Measurements from ENCODE around the gene ZSWIM8. TPM values are rescaled to one million over a fixed set of nuclear protein-coding genes. Genes with fewer than 3 reads are reported as not detected.

Gene ZSWIM8
- total and polyA plus RNA-seq, 5 experiments from 2014 or later = 12.3 to 79.9 (median 18.5) TPM

- POLR2A ChIA-PET = interaction anchor here (1.2 kb wide), 1 partner anchor 10 kb away, joined by 3 read pairs; no protein-coding TSS in a partner anchor
- no peaks in the 10 kb centered on the region for H3K27me3 Mint-ChIP-seq
- ATAC-seq (no peak), DNase-seq (no peak)
- H3K4me1 Mint-ChIP-seq = peaks cover 0 to 10% (median 5%) of the 10 kb centered on the region in 4 donors
- H3K27ac Mint-ChIP-seq = no peak overlapping the region
- H3K4me3 Mint-ChIP-seq = no peak overlapping the region
- peaks cover 0 to 79% (median 6%) of the 10 kb centered on the region in 3 donors for H3K36me3 Mint-ChIP-seq
- no peaks in the 10 kb centered on the region for H3K9me3 Mint-ChIP-seq
These were observed 52.7 kb downstream of the ZSWIM8 start for GRCh38 chr10:73838008-73838567.

- no peak for ATAC-seq
- POLR2A ChIA-PET = interaction anchor here (0.6 to 1.2 kb wide), 3 partner anchors 10 to 114 kb away, joined by 3 to 7 read pairs (median 3); no protein-coding TSS in a partner anchor
- peak overlapping the region in 1 of 10 donors; percentile 35 for H3K27ac Mint-ChIP-seq
- no peaks in the 10 kb centered on the region for H3K9me3 Mint-ChIP-seq
- DNase-seq = no peak
- H3K27me3 Mint-ChIP-seq = no peaks in the 10 kb centered on the region
- peaks cover 0 to 81% (median 6%) of the 10 kb centered on the region in 3 donors for H3K36me3 Mint-ChIP-seq
- H3K4me1 Mint-ChIP-seq = peaks cover 0 to 14% (median 6%) of the 10 kb centered on the region in 4 donors
- no peak overlapping the region for H3K4me3 Mint-ChIP-seq
These were observed 53.4 kb downstream of the ZSWIM8 start for GRCh38 chr10:73838827-73839226.

- POLR2A ChIA-PET = interaction anchor here (0.6 to 1.2 kb wide), 3 partner anchors 9 to 113 kb away, joined by 3 to 7 read pairs (median 3); no protein-coding TSS in a partner anchor
- no peak for DNase-seq
- H3K36me3 Mint-ChIP-seq = peaks cover 0 to 81% (median 6%) of the 10 kb centered on the region in 3 donors
These were observed 54.0 kb downstream of the ZSWIM8 start for GRCh38 chr10:73839276-73839966.

GRCh38 chr10:73840056-73840402, 54.6 kb downstream of the ZSWIM8 start:
- Mint-ChIP-seq H3K36me3 (peaks cover 0 to 81% (median 6%) of the 10 kb centered on the region in 3 donors), H3K9me3 (no peaks in the 10 kb centered on the region), H3K4me3 (no peak overlapping the region), H3K27ac (no peak overlapping the region), H3K4me1 (peaks cover 0 to 6% (median 2%) of the 10 kb centered on the region in 4 donors), H3K27me3 (no peaks in the 10 kb centered on the region)
- ATAC-seq = no peak
- POLR2A ChIA-PET = no interaction called here
- no peak for DNase-seq

More at GRCh38 chr10:73839276-73839966, 54.0 kb downstream of the ZSWIM8 start:
- Mint-ChIP-seq H3K9me3 (no peaks in the 10 kb centered on the region), H3K4me1 (peaks cover 0 to 12% (median 6%) of the 10 kb centered on the region in 4 donors), H3K4me3 (no peak overlapping the region), H3K27ac (no peak overlapping the region), H3K27me3 (no peaks in the 10 kb centered on the region)
- ATAC-seq = no peak

DNA sequence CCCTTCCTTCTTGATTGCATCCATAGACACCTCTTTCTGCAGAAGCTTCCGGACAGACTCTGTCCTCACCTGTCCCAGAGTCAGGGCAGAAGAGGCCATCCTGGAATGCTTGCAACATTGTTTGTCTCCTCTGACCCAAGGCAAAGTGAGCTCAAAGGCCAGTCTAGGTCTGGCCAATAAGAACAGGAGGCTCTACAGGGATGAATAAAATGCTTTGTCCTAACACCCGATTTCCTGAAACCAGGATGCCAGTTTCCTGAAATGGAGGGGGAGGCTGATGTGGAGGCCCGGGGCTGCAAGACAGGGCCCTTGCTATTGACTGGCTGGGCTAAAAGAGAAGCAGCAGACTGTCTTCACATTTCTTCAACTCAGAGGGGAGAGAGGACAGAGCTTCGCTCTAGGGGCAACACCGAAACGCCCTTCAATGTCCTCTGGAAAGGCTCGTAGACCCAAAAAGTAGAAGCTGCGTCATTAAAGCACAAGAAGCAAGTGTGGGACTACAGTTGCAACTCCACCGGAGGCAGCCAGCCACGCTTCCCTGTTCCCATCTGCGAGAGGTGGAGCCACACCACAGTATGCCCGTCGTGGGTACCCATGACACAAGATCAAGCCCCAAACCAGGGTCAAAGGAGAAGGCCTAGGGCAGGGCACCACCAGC, 55.1 kb downstream of the ZSWIM8 start:
- Mint-ChIP-seq H3K36me3 (peaks cover 0 to 80% (median 8%) of the 10 kb centered on the region in 3 donors), H3K4me1 (peaks cover 0 to 4% (median 1%) of the 10 kb centered on the region in 4 donors), H3K9me3 (no peaks in the 10 kb centered on the region), H3K27me3 (no peaks in the 10 kb centered on the region), H3K4me3 (no peak overlapping the region), H3K27ac (peak overlapping the region in 1 of 10 donors; percentile 29)
- ATAC-seq (no peak), DNase-seq (no peak)
- POLR2A ChIA-PET = no interaction called here

DNA sequence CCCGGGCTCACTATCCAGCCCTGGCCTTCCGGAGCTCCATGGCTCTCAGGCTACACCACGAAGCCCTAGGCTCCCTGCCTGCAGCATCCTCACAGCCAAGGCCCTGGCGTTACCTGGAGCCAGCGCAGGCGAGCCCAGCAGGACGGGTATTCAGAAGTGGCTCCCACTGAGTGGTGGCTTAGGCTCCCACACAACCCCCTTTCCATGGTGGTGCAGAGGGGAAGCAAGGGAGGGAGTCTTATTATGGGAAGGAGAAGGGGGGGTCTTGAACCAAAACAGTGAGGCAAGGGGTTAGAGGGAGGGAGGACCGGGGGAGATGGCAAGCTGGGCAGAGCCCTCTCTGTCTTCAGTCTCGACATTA, 55.6 kb downstream of the ZSWIM8 start:
- Mint-ChIP-seq H3K27me3 (no peaks in the 10 kb centered on the region), H3K4me3 (no peak overlapping the region), H3K9me3 (no peaks in the 10 kb centered on the region), H3K36me3 (peaks cover 0 to 80% (median 9%) of the 10 kb centered on the region in 3 donors), H3K27ac (no peak overlapping the region), H3K4me1 (peaks cover 0 to 4% (median 2%) of the 10 kb centered on the region in 4 donors)
- DNase-seq (no peak), ATAC-seq (no peak)
- POLR2A ChIA-PET = interaction anchor here (1.0 kb wide), 1 partner anchor 18 kb away, joined by 3 read pairs; no protein-coding TSS in a partner anchor

- H3K4me1 Mint-ChIP-seq = peaks cover 0 to 6% (median 2%) of the 10 kb centered on the region in 4 donors
- POLR2A ChIA-PET = interaction anchor here (1.0 kb wide), 1 partner anchor 18 kb away, joined by 3 read pairs; no protein-coding TSS in a partner anchor
- DNase-seq (no peak), ATAC-seq (no peak)
- no peak overlapping the region for H3K27ac Mint-ChIP-seq
- H3K36me3 Mint-ChIP-seq = peaks cover 0 to 80% (median 13%) of the 10 kb centered on the region in 3 donors
- H3K9me3 Mint-ChIP-seq = no peaks in the 10 kb centered on the region
- no peaks in the 10 kb centered on the region for H3K27me3 Mint-ChIP-seq
- H3K4me3 Mint-ChIP-seq = no peak overlapping the region
These were observed 56.3 kb downstream of the ZSWIM8 start for GRCh38 chr10:73841526-73842285.

DNA sequence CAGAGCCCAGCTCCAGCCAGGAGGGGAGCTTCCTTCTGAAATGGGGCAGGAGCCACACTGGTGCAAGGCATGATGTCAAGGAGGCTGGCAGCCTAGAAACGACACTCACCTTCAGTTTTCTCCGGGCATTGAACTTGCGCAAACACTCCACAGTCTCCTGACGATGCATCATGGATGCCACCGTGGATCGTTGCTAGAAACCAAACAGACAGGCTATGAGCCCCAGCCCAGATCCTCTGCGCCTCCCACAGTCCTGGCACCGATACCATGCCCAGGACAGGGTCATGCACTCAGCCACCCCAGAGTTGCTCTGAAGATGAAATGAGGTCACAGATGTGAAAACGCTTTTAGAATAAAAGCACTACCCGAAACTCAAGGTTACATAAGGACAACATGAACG, 56.9 kb downstream of the ZSWIM8 start:
- Mint-ChIP-seq H3K36me3 (peaks cover 0 to 80% (median 13%) of the 10 kb centered on the region in 3 donors), H3K9me3 (no peaks in the 10 kb centered on the region), H3K4me3 (no peak overlapping the region), H3K27me3 (no peaks in the 10 kb centered on the region), H3K27ac (no peak overlapping the region), H3K4me1 (peaks cover 0 to 8% (median 2%) of the 10 kb centered on the region in 4 donors)
- no peak for ATAC-seq
- POLR2A ChIA-PET = interaction anchor here (0.6 kb wide), 1 partner anchor 113 kb away, joined by 3 read pairs; no protein-coding TSS in a partner anchor
- no peak for DNase-seq

- H3K4me3 Mint-ChIP-seq = no peak overlapping the region
- H3K9me3 Mint-ChIP-seq = no peaks in the 10 kb centered on the region
- POLR2A ChIA-PET = no interaction called here
- H3K36me3 Mint-ChIP-seq = peaks cover 0 to 83% (median 13%) of the 10 kb centered on the region in 3 donors
- ATAC-seq (no peak), DNase-seq (no peak)
- peaks cover 0 to 8% (median 3%) of the 10 kb centered on the region in 4 donors for H3K4me1 Mint-ChIP-seq
- H3K27ac Mint-ChIP-seq = peak overlapping the region in 1 of 10 donors; percentile 82
- H3K27me3 Mint-ChIP-seq = no peaks in the 10 kb centered on the region
These were observed 57.9 kb downstream of the ZSWIM8 start for GRCh38 chr10:73843261-73843660.

GRCh38 chr10:73847031-73847430, 61.6 kb downstream of the ZSWIM8 start:
- Mint-ChIP-seq H3K9me3 (no peaks in the 10 kb centered on the region), H3K4me1 (peaks cover 13 to 22% (median 16%) of the 10 kb centered on the region in 4 donors), H3K4me3 (no peak overlapping the region), H3K27me3 (no peaks in the 10 kb centered on the region), H3K27ac (peak overlapping the region in 1 of 10 donors; percentile 34), H3K36me3 (peaks cover 0 to 89% (median 14%) of the 10 kb centered on the region in 3 donors)
- POLR2A ChIA-PET = interaction anchor here (0.6 to 8.8 kb wide), 4 partner anchors 9 to 43 kb away, joined by 3 to 70 read pairs (median 3); no protein-coding TSS in a partner anchor
- no peak for ATAC-seq
- no peak for DNase-seq

DNA sequence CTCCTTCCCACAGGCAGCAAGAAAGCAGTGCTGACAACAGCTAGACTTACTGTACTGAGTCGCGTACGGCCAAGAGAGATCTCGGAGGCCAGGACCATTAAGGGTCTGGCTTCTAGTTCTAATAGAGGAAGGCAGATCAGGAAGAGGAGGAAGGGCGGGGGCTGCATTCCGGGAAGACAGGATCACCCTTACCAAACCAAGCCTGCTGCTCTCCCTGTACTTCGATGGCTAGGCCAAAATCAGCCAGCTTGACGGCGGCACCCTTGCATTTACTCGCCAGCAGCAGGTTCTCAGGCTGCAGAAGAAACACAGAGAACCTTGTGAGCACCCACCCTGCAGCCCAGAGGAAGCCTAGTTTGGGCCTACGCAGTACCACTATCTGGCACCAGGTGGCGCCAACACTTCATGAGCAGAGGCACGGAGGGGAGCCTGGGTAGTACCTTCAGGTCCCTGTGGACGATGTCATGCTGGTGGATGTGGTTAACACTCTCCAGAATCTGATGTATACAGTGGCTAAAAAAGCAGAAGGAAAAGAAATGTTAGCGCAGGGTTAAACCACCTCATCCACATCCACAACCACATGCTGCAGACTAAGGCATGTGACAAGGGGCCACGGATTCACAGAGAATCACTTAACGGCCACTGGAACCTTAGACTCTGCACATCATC, 63.5 kb downstream of the ZSWIM8 start:
- peak overlapping the region in 4 of 10 donors; percentile 1 to 28 (median 24) for H3K4me3 Mint-ChIP-seq
- H3K36me3 Mint-ChIP-seq = peaks cover 0 to 85% (median 18%) of the 10 kb centered on the region in 3 donors
- peak overlapping the region; percentile 35 to 96 (median 90) for H3K27ac Mint-ChIP-seq
- H3K4me1 Mint-ChIP-seq = peaks cover 13 to 30% (median 23%) of the 10 kb centered on the region in 4 donors
- POLR2A ChIA-PET = interaction anchor here (0.7 to 8.8 kb wide), 9 partner anchors 10 to 31 kb away, joined by 3 to 70 read pairs (median 6); partner anchors contain the start of gene CAMK2G
- H3K27me3 Mint-ChIP-seq = no peaks in the 10 kb centered on the region
- H3K9me3 Mint-ChIP-seq = no peaks in the 10 kb centered on the region
- peak; percentile 99 for ATAC-seq
- peak; percentile 80 to 93 (median 90) for DNase-seq

All from naive thymus-derived CD8-positive, alpha-beta T cell (primary cell).